HG03159 (cell line): ENCODE measurements around the gene CMIP.
A peak's percentile ranks its signal among the peaks of the same experiment; 100 is the strongest.

Source experiments
- ATAC-seq: cut with Tn5 transposase; IDR thresholded peaks from one replicate; pipeline ENCODE4 v1.9.1; 2021; ENCODE audit warnings: mild to moderate bottlenecking, moderate library complexity; ENCODE audit not compliant: unreplicated experiment

CMIP gene

GRCh38 chr16:81473969-81474959, 29.7 kb downstream of the CMIP start:
- no peak for ATAC-seq

GRCh38 chr16:81477697-81478693, 33.4 kb downstream of the CMIP start:
- no peak for ATAC-seq

GRCh38 chr16:81478876-81479511, 34.4 kb downstream of the CMIP start:
- ATAC-seq = peak; percentile 56

- peak; percentile 4 for ATAC-seq
These were observed 36.1 kb downstream of the CMIP start for GRCh38 chr16:81480606-81481206.

- ATAC-seq = peak; percentile 88
These were observed 36.7 kb downstream of the CMIP start for GRCh38 chr16:81481207-81481821.

GRCh38 chr16:81482329-81483063, 37.9 kb downstream of the CMIP start:
- ATAC-seq = no peak

GRCh38 chr16:81483064-81483969, 38.7 kb downstream of the CMIP start:
- ATAC-seq = no peak

GRCh38 chr16:81483970-81484595, 39.5 kb downstream of the CMIP start:
- no peak for ATAC-seq

GRCh38 chr16:81484908-81485624, 40.5 kb downstream of the CMIP start:
- ATAC-seq = no peak

GRCh38 chr16:81485824-81486539, 41.4 kb downstream of the CMIP start:
- no peak for ATAC-seq

GRCh38 chr16:81486540-81487061, 42.0 kb downstream of the CMIP start:
- ATAC-seq = no peak

GRCh38 chr16:81487301-81487720, 42.7 kb downstream of the CMIP start:
- ATAC-seq = no peak

- ATAC-seq = no peak
These were observed 44.2 kb downstream of the CMIP start for GRCh38 chr16:81488687-81489411.

- no peak for ATAC-seq
These were observed 45.1 kb downstream of the CMIP start for GRCh38 chr16:81489547-81490267.
